H54 (cell line): ENCODE measurements around the gene HBE1.
A peak's percentile ranks its signal among the peaks of the same experiment; 100 is the strongest.

Experiments used
- DNase-seq: peaks from one replicate; pipeline ENCODE4 v3.0.0; 2011; ENCODE audit warnings: low spot score, mixed read lengths; ENCODE audit not compliant: insufficient read length
- FAIRE-seq: peaks from 3 replicates; lab custom pipeline; 2011; peaks lifted over from hg19 to GRCh38; lab: Jason Lieb, UNC
- POLR2A ChIP-seq: IDR thresholded peaks from 2 replicates; pipeline ENCODE4 v1.6.1; 2011; ENCODE audit warnings: low read depth, mild to moderate bottlenecking, low read length

Gene HBE1

DNA sequence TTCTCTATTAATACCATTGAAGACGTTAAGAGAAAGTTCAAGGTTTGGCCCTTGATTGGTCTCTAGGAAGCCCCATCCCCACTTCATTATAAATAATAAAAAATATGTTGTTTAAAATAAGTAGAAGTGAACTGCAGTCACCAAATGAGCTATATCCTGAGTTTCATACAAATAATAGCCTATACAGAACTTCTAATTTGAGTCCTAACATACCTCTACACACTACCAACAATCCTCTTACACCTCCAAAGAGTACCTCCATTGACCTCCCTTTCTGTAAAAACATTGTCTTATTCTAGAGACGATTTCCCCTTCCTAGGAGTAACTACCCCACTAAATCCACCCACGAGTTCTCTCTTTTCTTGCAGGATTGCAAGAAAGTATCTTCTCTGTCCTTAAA lies 28.3 kb downstream of the HBE1 start:
- TF ChIP-seq POLR2A, result no peak
- no peak for DNase-seq
- FAIRE-seq, result no peak

- DNase-seq (no peak), FAIRE-seq (no peak)
- no peak for TF ChIP-seq POLR2A
Observed at GRCh38 chr11:5240458-5240857, 29.3 kb downstream of the HBE1 start.

GRCh38 chr11:5240056-5240455 lies 29.7 kb downstream of the HBE1 start:
- no peak for DNase-seq
- peak; percentile 36 for FAIRE-seq
- no peak for TF ChIP-seq POLR2A

GRCh38 chr11:5239046-5239445 lies 30.7 kb downstream of the HBE1 start:
- DNase-seq, result no peak
- TF ChIP-seq POLR2A, result no peak
- no peak for FAIRE-seq

- TF ChIP-seq POLR2A, result no peak
- no peak for DNase-seq
- FAIRE-seq, result no peak
Observed at GRCh38 chr11:5238486-5238885, 31.3 kb downstream of the HBE1 start.

DNA sequence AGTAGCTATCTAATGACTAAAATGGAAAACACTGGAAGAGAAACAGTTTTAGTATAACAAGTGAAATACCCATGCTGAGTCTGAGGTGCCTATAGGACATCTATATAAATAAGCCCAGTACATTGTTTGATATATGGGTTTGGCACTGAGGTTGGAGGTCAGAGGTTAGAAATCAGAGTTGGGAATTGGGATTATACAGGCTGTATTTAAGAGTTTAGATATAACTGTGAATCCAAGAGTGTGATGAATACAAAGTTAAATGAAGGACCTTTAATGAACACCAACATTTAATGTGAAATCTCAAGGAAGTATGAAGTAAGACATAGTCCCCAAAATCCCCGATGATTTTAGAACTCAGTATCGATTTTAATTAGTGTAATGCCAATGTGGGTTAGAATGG lies 32.3 kb downstream of the HBE1 start:
- FAIRE-seq, result no peak
- DNase-seq, result no peak

DNA sequence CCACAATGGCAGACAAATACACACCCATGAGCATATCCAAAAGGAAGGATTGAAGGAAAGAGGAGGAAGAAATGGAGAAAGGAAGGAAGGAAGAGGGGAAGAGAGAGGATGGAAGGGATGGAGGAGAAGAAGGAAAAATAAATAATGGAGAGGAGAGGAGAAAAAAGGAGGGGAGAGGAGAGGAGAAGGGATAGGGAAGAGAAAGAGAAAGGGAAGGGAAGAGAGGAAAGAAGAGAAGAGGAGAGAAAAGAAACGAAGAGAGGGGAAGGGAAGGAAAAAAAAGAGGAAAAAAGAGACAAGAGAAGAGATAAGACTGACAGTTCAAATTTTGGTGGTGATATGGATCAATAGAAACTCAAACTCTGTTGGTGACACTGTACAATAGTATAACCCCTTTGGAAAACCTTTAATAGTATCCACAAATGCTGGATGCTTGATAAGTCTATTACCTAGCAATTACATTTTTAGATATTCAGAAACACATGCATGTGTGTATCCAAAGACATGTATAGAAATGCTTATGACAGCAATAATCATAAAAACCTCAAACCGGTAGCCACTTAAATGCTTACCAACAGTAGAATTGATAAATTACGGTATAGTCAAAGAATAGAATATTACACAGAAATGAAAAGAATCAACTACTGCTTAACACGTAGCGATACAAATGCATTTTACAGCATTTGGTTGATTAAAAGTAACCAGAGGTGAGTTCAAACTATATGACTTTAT lies 34.2 kb downstream of the HBE1 start:
- no peak for DNase-seq
- no peak for TF ChIP-seq POLR2A
- no peak for FAIRE-seq

More for the DNA sequence above, 32.3 kb downstream of the HBE1 start:
- no peak for TF ChIP-seq POLR2A

GRCh38 chr11:5234381-5234834 lies 35.3 kb downstream of the HBE1 start, which contains the start of gene HBD:
HBD (minus strand) TSS chr11:5234483; CDS start chr11:5234433, 50 bp downstream.
- FAIRE-seq, result peak; percentile 75
- no peak for DNase-seq
- no peak for TF ChIP-seq POLR2A

DNA sequence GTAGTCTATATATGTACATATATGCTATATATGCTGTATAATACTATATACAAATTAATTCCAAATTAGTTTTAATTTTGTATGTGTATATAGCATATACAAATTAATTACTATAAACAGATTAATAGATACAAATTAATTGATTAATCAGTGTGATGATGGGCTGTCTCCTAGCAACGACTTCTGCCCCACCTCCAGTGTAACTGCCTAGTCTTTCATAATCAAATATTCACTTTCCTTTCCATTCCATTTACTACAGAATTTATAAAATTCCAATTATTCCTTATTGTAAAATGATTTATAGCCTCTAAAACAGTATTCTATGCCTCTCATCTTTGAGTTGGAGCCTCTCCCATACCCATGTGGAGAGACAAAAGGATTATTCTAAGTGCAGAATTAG lies 36.4 kb downstream of the HBE1 start:
- TF ChIP-seq POLR2A, result no peak
- DNase-seq (no peak), FAIRE-seq (no peak)

DNA sequence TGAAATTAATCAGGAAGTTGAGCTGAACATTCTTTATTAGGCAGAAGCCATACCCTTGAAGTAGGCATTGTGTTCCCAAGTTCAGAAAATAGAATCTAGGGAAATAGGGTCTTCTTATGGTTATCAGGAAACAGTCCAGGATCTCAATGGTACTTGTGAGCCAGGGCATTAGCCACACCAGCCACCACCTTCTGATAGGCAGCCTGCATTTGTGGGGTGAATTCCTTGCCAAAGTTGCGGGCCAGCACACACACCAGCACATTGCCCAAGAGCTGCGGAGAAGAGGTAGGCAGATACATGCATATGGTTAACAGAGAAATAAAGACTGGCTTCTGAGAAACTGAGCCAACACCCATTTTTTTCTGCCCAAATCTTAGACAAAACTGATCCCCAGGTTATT lies 36.9 kb downstream of the HBE1 start:
- no peak for TF ChIP-seq POLR2A
- FAIRE-seq, result no peak
- no peak for DNase-seq

DNA sequence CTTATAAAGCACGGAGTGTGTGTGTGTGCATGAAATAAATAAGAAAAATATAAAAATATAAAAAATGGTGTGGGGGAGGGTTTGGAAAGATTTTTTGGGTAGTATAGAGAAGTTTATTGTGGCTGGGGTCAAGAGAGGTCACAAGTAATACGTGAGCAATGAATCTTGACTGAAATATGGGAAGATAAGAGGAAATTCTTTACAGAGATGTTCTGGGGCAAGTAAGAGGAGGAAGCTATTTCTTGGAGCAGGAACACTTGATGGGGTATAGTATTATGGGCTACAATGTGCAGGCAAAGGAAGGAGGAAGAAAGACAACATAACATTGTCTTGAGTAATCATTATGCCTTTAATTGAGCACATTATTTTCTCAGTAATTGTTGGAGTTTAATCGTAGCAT lies 37.6 kb downstream of the HBE1 start:
- no peak for DNase-seq
- TF ChIP-seq POLR2A, result no peak
- no peak for FAIRE-seq

GRCh38 chr11:5231111-5231510 lies 38.6 kb downstream of the HBE1 start:
- TF ChIP-seq POLR2A, result no peak
- FAIRE-seq, result no peak
- no peak for DNase-seq

DNA sequence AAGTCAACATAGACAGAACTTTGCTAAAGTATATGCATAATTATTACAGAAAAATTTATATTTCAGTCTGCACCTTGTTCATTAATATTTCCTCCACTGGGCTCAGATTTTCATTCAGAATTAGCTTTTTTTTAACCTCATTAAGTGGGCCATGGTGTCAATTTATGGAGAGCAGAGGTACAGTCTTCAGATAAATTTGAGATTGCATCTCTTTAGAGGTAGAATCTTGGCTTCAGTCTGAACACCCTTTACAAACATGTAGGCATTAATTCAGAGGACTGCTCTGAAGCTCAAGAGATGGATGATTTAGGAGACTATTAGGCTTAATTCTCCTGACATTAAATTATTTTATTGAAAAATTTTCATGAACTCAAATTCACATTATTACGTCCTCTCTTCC lies 39.5 kb downstream of the HBE1 start:
- no peak for DNase-seq
- FAIRE-seq, result no peak
- no peak for TF ChIP-seq POLR2A

DNA sequence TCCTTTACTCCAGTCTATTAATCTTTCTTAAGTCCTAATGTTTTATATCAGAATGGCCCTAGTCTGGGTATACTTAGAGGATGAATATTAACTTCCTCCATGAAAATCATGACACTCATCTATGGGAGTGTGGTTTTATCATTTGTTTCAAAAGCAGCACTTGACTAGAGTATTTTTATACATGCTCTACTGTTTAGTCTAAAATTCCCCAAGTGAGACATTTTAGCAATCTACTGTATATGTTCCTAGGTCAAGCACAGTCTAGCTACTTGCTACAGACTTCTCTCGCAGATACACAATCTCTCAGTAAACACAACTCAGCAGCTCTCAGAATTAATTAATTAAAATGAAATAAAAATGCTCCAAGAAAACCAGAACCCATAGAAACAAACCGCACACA lies 39.9 kb downstream of the HBE1 start:
- FAIRE-seq (no peak), DNase-seq (no peak)
- TF ChIP-seq POLR2A, result no peak

DNA sequence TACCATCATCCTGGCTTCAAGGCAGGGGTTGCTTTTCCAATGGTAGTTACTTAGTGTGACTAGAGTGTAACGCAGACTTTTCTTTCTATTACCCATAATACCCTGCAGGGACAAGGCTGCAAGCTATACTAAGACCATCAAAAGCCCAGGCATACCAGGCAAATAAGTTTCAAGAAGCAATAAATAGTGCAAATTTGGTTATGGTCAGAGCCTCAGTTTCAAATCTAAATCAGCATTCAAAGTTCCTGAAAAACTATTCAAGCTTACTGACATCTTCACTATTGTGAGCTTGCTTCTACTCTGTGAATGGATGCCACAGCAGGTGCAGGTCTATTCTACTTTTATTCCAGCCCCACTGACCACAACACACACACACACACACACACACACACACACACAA lies 40.4 kb downstream of the HBE1 start:
- FAIRE-seq (no peak), DNase-seq (no peak)
- no peak for TF ChIP-seq POLR2A

- FAIRE-seq, result no peak
- no peak for TF ChIP-seq POLR2A
- DNase-seq, result no peak
Observed at GRCh38 chr11:5228124-5228523, 41.6 kb downstream of the HBE1 start.
